Endothelial cell of umbilical vein (primary cell): ENCODE measurements around the gene CCNF.

Source experiments
- CTCF ChIP-seq, 2 donors: IDR thresholded peaks; 1 replicate in 1 of 2; 2 replicates in 1 of 2; pipeline ENCODE4 v1.5.1; 2011; ENCODE audit warnings: low read length in 2 of 2, mild to moderate bottlenecking in 2 of 2, moderate library complexity in 2 of 2, control low read depth in 1 of 2, inconsistent platforms in 1 of 2, low read depth in 1 of 2; ENCODE audit not compliant: insufficient read depth in 1 of 2; ENCODE audit errors: extremely low read depth in 1 of 2
- EZH2 ChIP-seq: IDR thresholded peaks from 2 replicates; pipeline ENCODE4 v1.6.1; 2012; ENCODE audit warnings: borderline replicate concordance, low read depth, mild to moderate bottlenecking, moderate library complexity, low read length, inconsistent platforms; ENCODE audit not compliant: severe bottlenecking
- FOS ChIP-seq: IDR thresholded peaks from 2 replicates; pipeline ENCODE4 v1.6.1; 2011; ENCODE audit warnings: mild to moderate bottlenecking, low read length, moderate library complexity, borderline replicate concordance; ENCODE audit not compliant: insufficient read depth
- JUN ChIP-seq: IDR thresholded peaks from 2 replicates; pipeline ENCODE4 v1.6.1; 2011; ENCODE audit warnings: borderline replicate concordance, low read depth; ENCODE audit not compliant: insufficient read length, insufficient read depth
- POLR2A ChIP-seq: IDR thresholded peaks from 2 replicates; pipeline ENCODE4 v1.6.1; 2012; ENCODE audit warnings: low read depth, mild to moderate bottlenecking, control low read depth, low read length
- POLR2AphosphoS5 ChIP-seq: IDR thresholded peaks from 2 replicates; pipeline ENCODE4 v1.6.1; 2012; ENCODE audit warnings: low read depth, mild to moderate bottlenecking, control low read depth, low read length, moderate library complexity; ENCODE audit not compliant: insufficient read depth

- TF ChIP-seq CTCF (IDR thresholded peaks at IDR 0.05; ENCODE audit: extremely low read depth in 1 of 2, insufficient read depth in 1 of 2, low read depth in 1 of 2, low read length in 2 of 2): no peak
- TF ChIP-seq EZH2: no peak
- no peak for TF ChIP-seq POLR2A
- TF ChIP-seq POLR2AphosphoS5: no peak
- no peak for TF ChIP-seq JUN
- TF ChIP-seq FOS: no peak
Observed at GRCh38 chr16:2498531-2499253, 69.4 kb downstream of the CCNF start.
